A375 (cell line): ENCODE data around the gene TEX47. TPM values are rescaled to one million over a fixed set of nuclear protein-coding genes. Genes with fewer than 3 reads are reported as not detected.

Experiments
- small RNA-seq: library from RNA; depleted of rRNA; stranded (forward); fragments of <200 nt; gene quantifications from one replicate; pipeline ENCODE3, GENCODE V24; 2014
- total RNA-seq: library from RNA; depleted of rRNA; stranded (reverse); fragments of >200 nt; shearing (Covaris generic); gene quantifications from 2 replicates; pipeline ENCODE4 v1.2.3, GENCODE V29; 2014; rRNA removed

The TEX47 gene
- total RNA-seq = not detected in 2 replicates

DNA sequence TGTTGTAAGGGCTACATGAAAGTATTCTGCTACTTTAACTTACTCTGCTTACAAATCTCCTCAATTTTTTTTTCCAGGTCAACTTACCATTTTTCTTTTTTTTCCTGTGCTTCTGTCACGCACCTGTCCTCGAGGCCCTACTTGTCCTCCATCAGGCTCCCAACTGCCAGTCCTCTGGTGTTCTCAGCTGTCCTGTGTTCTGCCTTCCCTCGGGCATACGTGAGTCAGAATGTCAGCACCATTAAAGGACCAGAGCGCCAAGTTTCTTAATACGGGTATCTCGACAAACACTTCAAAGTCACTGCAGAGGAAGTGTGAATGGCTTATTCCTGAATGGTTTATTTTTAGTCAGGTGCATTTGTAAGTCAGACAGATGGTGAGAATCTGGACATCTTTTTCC lies at the start of gene TEX47:
TSS of gene TEX47 (minus strand) at position 185 of the 400 bp plus-strand sequence. CDS start 795 bp downstream, outside the sequence.

DNA sequence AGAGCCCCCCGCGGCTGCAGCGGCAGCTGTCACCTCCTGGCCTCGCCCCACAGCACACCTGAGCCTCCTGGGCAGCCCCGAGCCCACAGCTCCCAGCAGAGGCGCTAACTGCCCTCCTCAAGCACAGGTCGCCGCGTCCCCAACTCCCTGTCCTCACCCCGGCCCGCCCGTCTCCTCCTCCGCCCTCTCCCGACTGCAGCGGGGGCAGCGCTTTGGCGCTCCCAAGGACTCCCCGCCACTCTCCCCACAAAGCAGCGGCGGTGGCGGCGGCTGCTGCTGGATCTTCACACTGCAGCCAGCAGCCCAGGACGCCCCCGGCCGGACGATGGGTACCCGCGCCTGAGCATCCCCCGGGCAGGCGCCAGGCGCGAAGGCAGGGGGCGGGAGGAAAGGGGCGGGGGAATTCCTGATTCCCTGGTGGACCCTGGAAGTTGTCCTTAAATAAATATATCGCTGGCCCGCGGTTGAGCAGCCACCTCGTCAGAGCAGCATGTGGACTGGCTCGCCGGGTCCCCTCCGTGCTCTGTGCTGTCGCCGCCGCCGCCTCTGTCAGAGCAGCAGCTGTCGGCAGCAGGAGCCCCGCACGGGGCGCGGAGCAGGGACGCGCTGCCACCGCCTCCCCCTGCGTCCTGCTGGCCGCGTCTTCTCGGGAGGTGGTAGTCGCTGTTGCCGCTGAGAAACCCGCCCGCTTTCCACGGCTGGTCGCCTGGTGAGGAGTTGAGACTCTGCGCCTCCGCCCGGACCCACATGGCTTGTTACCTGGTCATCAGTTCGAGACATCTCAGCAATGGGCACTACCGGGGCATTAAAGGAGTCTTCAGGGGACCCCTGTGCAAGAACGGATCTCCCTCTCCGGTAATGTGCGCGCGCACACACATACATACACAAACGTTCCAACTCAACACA lies 36.1 kb downstream of the TEX47 start, which contains the start of gene ZNF804B:
TSS of gene ZNF804B (plus strand) at position 471 of the 906 bp plus-strand sequence. CDS start at position 748, 277 bp downstream.

Small RNA genes lying within 50 kb of the gene (small RNA-seq; reads per million reads assigned to genes)
- gene AC002127.1 = not detected

Other genes starting within 250 kb of the TEX47 start
- not detected in 2 replicates for gene ZNF804B, start 36.0 kb downstream of the TEX47 start, total RNA-seq